Endothelial cell of umbilical vein (primary cell): ENCODE results near the gene TP53TG5. TPM values are rescaled to one million over a fixed set of nuclear protein-coding genes. Genes with fewer than 3 reads are reported as not detected.

ENCODE experiments used
- BruUV-seq: library from RNA; stranded (reverse); fragments of 400-500 nt; replicated peaks from 2 replicates; lab custom pipeline; 2021; lab: Mats Ljungman, UMichigan
- CTCF ChIA-PET: fragments of 300-600, 350-600 bp; sonication (Branson Sonifier 250); formaldehyde crosslinking; loops from one replicate; lab custom pipeline; 2021; ENCODE audit warnings: antibody characterized with exemption, inconsistent platforms; lab: Charles Lee
- POLR2A ChIA-PET: fragments of 300-600, 350-600 bp; sonication (Branson Sonifier 250); formaldehyde crosslinking; loops from one replicate; lab custom pipeline; 2021; ENCODE audit warnings: antibody characterized with exemption, inconsistent platforms; lab: Charles Lee
- DNase-seq: peaks from one replicate; pipeline ENCODE4 v3.0.0-alpha.2; 2011; ENCODE audit warnings: low read depth, low spot score
- FAIRE-seq: peaks from 2 replicates; lab custom pipeline; 2011; peaks lifted over from hg19 to GRCh38; lab: Jason Lieb, UNC
- H2AFZ ChIP-seq: 2 replicates; pipeline ENCODE4 v1.6.0; 2012; ENCODE audit warnings: low read depth, low read length, control low read depth, inconsistent platforms
- H3K27ac ChIP-seq: 2 replicates; pipeline ENCODE4 v1.5.1; 2011; ENCODE audit warnings: low read depth, mild to moderate bottlenecking, control low read depth, low read length, moderate library complexity; ENCODE audit not compliant: insufficient read depth
- H3K27me3 ChIP-seq, 2 experiments: 2 replicates each; pipeline versions ENCODE4 v1.6.0 to v1.6.1; 2011; ENCODE audit warnings: low read length in 2 of 2, mixed read lengths in 1 of 2; ENCODE audit not compliant: control insufficient read depth in 2 of 2, insufficient read depth in 2 of 2
- H3K36me3 ChIP-seq, 2 experiments: 2 replicates in 1 of 2; 3 replicates in 1 of 2; pipeline ENCODE4 v1.5.1; 2011; ENCODE audit warnings: low read length in 2 of 2, mild to moderate bottlenecking in 1 of 2, moderate library complexity in 1 of 2; ENCODE audit not compliant: control insufficient read depth in 2 of 2, insufficient read depth in 2 of 2; ENCODE audit errors: extremely low read depth in 1 of 2
- H3K4me1 ChIP-seq: 3 replicates; pipeline ENCODE4 v1.5.1; 2011; ENCODE audit warnings: mild to moderate bottlenecking, low read length; ENCODE audit not compliant: control insufficient read depth, insufficient read depth; ENCODE audit errors: extremely low read depth
- H3K4me2 ChIP-seq: 2 replicates; pipeline ENCODE4 v1.6.1; 2011; ENCODE audit warnings: low read length, control low read depth, mixed read lengths; ENCODE audit not compliant: insufficient read depth
- H3K4me3 ChIP-seq, 3 experiments: fragments of 200-600 bp in 1 of 3; sonication (generic), shearing (Covaris generic) in 1 of 3; replicated peaks in 1 of 3; 2 replicates each; pipeline ENCODE4 v1.5.1; 2011 to 2016; ENCODE audit warnings: control low read depth in 3 of 3, low read length in 3 of 3, mild to moderate bottlenecking in 2 of 3, inconsistent platforms in 1 of 3, low read depth in 1 of 3, moderate library complexity in 1 of 3; ENCODE audit not compliant: insufficient read depth in 1 of 3
- H3K79me2 ChIP-seq: 2 replicates; pipeline ENCODE4 v1.6.0; 2012; ENCODE audit warnings: low read length, inconsistent platforms; ENCODE audit not compliant: control insufficient read depth, insufficient read depth
- H3K9ac ChIP-seq: replicated peaks from 2 replicates; pipeline ENCODE3; 2011; ENCODE audit warnings: low read length, control low read depth; ENCODE audit not compliant: insufficient read depth; ENCODE audit errors: extremely low read depth
- H3K9me1 ChIP-seq: replicated peaks from 3 replicates; pipeline ENCODE4 v1.6.0; 2011; ENCODE audit warnings: mild to moderate bottlenecking, low read length; ENCODE audit not compliant: control insufficient read depth, insufficient read depth; ENCODE audit errors: extremely low read depth
- H3K9me3 ChIP-seq: replicated peaks from 2 replicates; pipeline ENCODE4 v1.5.1; 2012; ENCODE audit warnings: low read length, inconsistent platforms; ENCODE audit not compliant: control insufficient read depth, insufficient read depth
- H4K20me1 ChIP-seq: replicated peaks from 2 replicates; pipeline ENCODE3; 2011; ENCODE audit warnings: mild to moderate bottlenecking, low read length; ENCODE audit not compliant: control insufficient read depth, insufficient read depth; ENCODE audit errors: extremely low read depth
- EZH2 ChIP-seq: IDR thresholded peaks from 2 replicates; pipeline ENCODE4 v1.6.1; 2012; ENCODE audit warnings: borderline replicate concordance, low read depth, mild to moderate bottlenecking, moderate library complexity, low read length, inconsistent platforms; ENCODE audit not compliant: severe bottlenecking
- FOS ChIP-seq: IDR thresholded peaks from 2 replicates; pipeline ENCODE4 v1.6.1; 2011; ENCODE audit warnings: mild to moderate bottlenecking, low read length, moderate library complexity, borderline replicate concordance; ENCODE audit not compliant: insufficient read depth
- GATA2 ChIP-seq: IDR thresholded peaks from 2 replicates; pipeline ENCODE4 v1.7.0; 2011; ENCODE audit warnings: low read depth, mild to moderate bottlenecking, moderate library complexity, mixed read lengths, low read length; ENCODE audit not compliant: insufficient read length, insufficient read depth
- JUN ChIP-seq: IDR thresholded peaks from 2 replicates; pipeline ENCODE4 v1.6.1; 2011; ENCODE audit warnings: borderline replicate concordance, low read depth; ENCODE audit not compliant: insufficient read length, insufficient read depth
- MAX ChIP-seq: IDR thresholded peaks from 2 replicates; pipeline ENCODE4 v1.6.1; 2011; ENCODE audit not compliant: insufficient read depth, insufficient read length
- MYC ChIP-seq: IDR thresholded peaks from one replicate; pipeline ENCODE4 v1.6.1; 2011; ENCODE audit warnings: mild to moderate bottlenecking, low read depth, low read length
- POLR2A ChIP-seq: IDR thresholded peaks from 2 replicates; pipeline ENCODE4 v1.6.1; 2012; ENCODE audit warnings: low read depth, mild to moderate bottlenecking, control low read depth, low read length
- POLR2AphosphoS5 ChIP-seq: IDR thresholded peaks from 2 replicates; pipeline ENCODE4 v1.6.1; 2012; ENCODE audit warnings: low read depth, mild to moderate bottlenecking, control low read depth, low read length, moderate library complexity; ENCODE audit not compliant: insufficient read depth
- dilution Hi-C: fragments of 300-500 bp; cut with MboI; formaldehyde crosslinking; loops from one replicate; pipeline ENCODE4 v1.15.0; 2019; ENCODE audit warnings: low sequenced_read_pairs; ENCODE audit not compliant: extremely low pct_ligation_motif_present
- intact Hi-C: fragments of 100-400 bp; cut with micrococcal nuclease; formaldehyde crosslinking; loops from one replicate; pipeline ENCODE4 v1.10.0; 2022
- polyA plus RNA-seq, 4 experiments: library from polyadenylated mRNA; depleted of rRNA in 3 of 4; stranded (reverse) in 3 of 4; unstranded in 1 of 4; fragments of >200 nt; gene quantifications; 2 replicates each; pipeline versions ENCODE4 v1.2.1 to v1.2.3, GENCODE V29; 2011 to 2012; ENCODE audit warnings: missing spikeins in 1 of 4
- total RNA-seq: library from RNA; stranded (reverse); gene quantifications from 2 replicates; pipeline ENCODE4 v1.2.3, GENCODE V29; 2021
- TF ChIP-seq, protein P1 (sequence below), 2 donors: IDR thresholded peaks; 1 replicate in 1 of 2; 2 replicates in 1 of 2; pipeline ENCODE4 v1.5.1; 2011; ENCODE audit warnings: low read length in 2 of 2, mild to moderate bottlenecking in 2 of 2, moderate library complexity in 2 of 2, control low read depth in 1 of 2, inconsistent platforms in 1 of 2, low read depth in 1 of 2; ENCODE audit not compliant: insufficient read depth in 1 of 2; ENCODE audit errors: extremely low read depth in 1 of 2

Gene TP53TG5
- total and polyA plus RNA-seq, 2 donors (not counting 3 experiments of a cell fraction or from before 2014, with no cell fraction given): not detected

DNA sequence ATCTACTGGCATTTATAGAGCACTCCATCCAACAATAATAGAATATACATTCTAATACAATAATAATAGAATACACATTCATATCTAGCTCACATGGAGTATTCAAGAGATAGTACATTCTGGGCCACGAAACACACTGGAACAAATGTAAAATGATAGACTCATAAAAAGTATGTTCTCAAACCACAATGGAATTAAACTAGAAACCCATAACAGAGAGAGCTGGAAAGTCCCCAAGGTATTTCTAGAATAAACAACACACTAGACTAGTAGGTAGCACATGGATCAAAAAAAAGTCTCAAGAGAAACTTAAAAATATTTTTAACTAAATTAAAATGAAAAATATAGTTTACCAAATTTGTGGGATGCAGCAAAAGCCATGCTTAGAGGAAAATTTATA, 9.1 kb upstream of the TP53TG5 start:
- H3K79me2 ChIP-seq: no peaks in the 10 kb centered on the region
- no peak overlapping the region for H3K4me3 ChIP-seq
- intact Hi-C loops: no loop called here
- no peaks in the 10 kb centered on the region for H3K27me3 ChIP-seq
- FAIRE-seq (no peak), DNase-seq (no peak)
- no peak for TF ChIP-seq FOS
- TF ChIP-seq, protein P1, sequence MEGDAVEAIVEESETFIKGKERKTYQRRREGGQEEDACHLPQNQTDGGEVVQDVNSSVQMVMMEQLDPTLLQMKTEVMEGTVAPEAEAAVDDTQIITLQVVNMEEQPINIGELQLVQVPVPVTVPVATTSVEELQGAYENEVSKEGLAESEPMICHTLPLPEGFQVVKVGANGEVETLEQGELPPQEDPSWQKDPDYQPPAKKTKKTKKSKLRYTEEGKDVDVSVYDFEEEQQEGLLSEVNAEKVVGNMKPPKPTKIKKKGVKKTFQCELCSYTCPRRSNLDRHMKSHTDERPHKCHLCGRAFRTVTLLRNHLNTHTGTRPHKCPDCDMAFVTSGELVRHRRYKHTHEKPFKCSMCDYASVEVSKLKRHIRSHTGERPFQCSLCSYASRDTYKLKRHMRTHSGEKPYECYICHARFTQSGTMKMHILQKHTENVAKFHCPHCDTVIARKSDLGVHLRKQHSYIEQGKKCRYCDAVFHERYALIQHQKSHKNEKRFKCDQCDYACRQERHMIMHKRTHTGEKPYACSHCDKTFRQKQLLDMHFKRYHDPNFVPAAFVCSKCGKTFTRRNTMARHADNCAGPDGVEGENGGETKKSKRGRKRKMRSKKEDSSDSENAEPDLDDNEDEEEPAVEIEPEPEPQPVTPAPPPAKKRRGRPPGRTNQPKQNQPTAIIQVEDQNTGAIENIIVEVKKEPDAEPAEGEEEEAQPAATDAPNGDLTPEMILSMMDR (IDR thresholded peaks at IDR 0.05; ENCODE audit: extremely low read depth in 1 of 2, insufficient read depth in 1 of 2, low read depth in 1 of 2, low read length in 2 of 2): no peak
- TF ChIP-seq POLR2A: no peak
- TF ChIP-seq MAX: no peak
- no peak for TF ChIP-seq MYC
- peaks cover 3% of the 10 kb centered on the region for H3K4me1 ChIP-seq
- H3K27ac ChIP-seq: no peak overlapping the region
- POLR2A ChIA-PET: no interaction called here
- dilution Hi-C loops: no loop called here
- no peak overlapping the region for H3K4me2 ChIP-seq
- no peaks in the 10 kb centered on the region for H3K9me1 ChIP-seq
- BruUV-seq: no TSS peak
- no peak overlapping the region for H2AFZ ChIP-seq
- H3K9me3 ChIP-seq: no peaks in the 10 kb centered on the region
- no peaks in the 10 kb centered on the region for H3K36me3 ChIP-seq
- CTCF ChIA-PET: interaction anchor here (0.9 to 2.9 kb wide), 3 partner anchors 14 to 384 kb away, joined by 3 to 10 read pairs (median 4); no protein-coding TSS in a partner anchor
- H4K20me1 ChIP-seq: no peaks in the 10 kb centered on the region
- no peak overlapping the region for H3K9ac ChIP-seq

DNA sequence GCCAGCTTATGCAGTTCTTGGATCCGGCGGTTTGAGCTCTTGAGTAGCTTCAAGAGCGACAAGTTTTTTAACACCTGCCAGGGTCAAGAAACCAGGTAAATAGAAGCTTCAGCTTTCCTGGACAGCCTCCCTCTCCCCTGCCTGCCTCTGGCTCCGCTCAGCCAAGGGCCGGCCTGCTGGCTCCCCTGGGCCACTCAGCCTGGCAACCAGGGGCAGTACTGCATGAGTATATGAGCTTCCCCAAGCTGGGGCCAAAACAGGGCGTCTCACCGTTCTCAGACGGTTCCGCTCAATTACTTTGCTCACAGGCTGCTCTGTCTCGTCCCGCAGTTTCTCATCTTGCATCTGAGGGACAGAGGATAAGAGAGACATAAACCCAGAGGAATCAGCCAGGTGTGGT, 856 bp downstream of the TP53TG5 start:
- H3K4me1 ChIP-seq: peaks cover 7% of the 10 kb centered on the region
- no peaks in the 10 kb centered on the region for H3K27me3 ChIP-seq
- TF ChIP-seq, protein P1 (IDR thresholded peaks at IDR 0.05; ENCODE audit: extremely low read depth in 1 of 2, insufficient read depth in 1 of 2, low read depth in 1 of 2, low read length in 2 of 2): no peak
- TF ChIP-seq JUN: no peak
- no peak for TF ChIP-seq MYC
- TF ChIP-seq EZH2: no peak
- TF ChIP-seq GATA2: no peak
- no peak for TF ChIP-seq POLR2A
- TF ChIP-seq MAX: no peak
- TF ChIP-seq FOS: no peak
- no peak for TF ChIP-seq POLR2AphosphoS5
- DNase-seq (no peak), FAIRE-seq (no peak)
- H3K9me3 ChIP-seq: no peaks in the 10 kb centered on the region
- H3K9ac ChIP-seq: no peak overlapping the region
- dilution Hi-C loops: no loop called here
- no peak overlapping the region for H3K27ac ChIP-seq
- intact Hi-C loops: no loop called here
- H3K9me1 ChIP-seq: no peaks in the 10 kb centered on the region
- H2AFZ ChIP-seq: no peak overlapping the region
- no peaks in the 10 kb centered on the region for H3K79me2 ChIP-seq
- POLR2A ChIA-PET: no interaction called here
- H4K20me1 ChIP-seq: no peaks in the 10 kb centered on the region
- no TSS peak for BruUV-seq
- CTCF ChIA-PET: interaction anchor here (1.3 to 9.8 kb wide), 4 partner anchors 14 to 394 kb away, joined by 3 to 416 read pairs (median 35); partner anchors contain the start of gene SYS1
- H3K36me3 ChIP-seq: no peaks in the 10 kb centered on the region
- no peak overlapping the region for H3K4me3 ChIP-seq
- no peak overlapping the region for H3K4me2 ChIP-seq
